HepG2 (cell line): ENCODE data around the gene PRSS22. TPM values are rescaled to one million over a fixed set of nuclear protein-coding genes. Genes with fewer than 3 reads are reported as not detected.

Source experiments
- BCL6 ChIP-seq: IDR thresholded peaks from 2 replicates; pipeline ENCODE4 v1.6.1; 2016; ENCODE audit warnings: missing genetic modification reagents, missing compliant biosample characterization
- BCLAF1 ChIP-seq: fragments of 450-650 bp; IDR thresholded peaks from 2 replicates; pipeline ENCODE4 v1.6.1; 2017; ENCODE audit warnings: mild to moderate bottlenecking
- CEBPB ChIP-seq: IDR thresholded peaks from 2 replicates; pipeline ENCODE4 v1.6.1; 2011; ENCODE audit warnings: low read depth, low read length, improper control_type of control experiment, borderline replicate concordance
- CERS6 ChIP-seq: sonication (generic); formaldehyde crosslinking; IDR thresholded peaks from 2 replicates; pipeline ENCODE4 v1.5.0; 2020; ENCODE audit warnings: missing genetic modification reagents
- EP300 ChIP-seq, 3 experiments: sonication (generic) in 1 of 3; formaldehyde crosslinking in 1 of 3; IDR thresholded peaks; 2 replicates each; pipeline versions ENCODE4 v1.5.1 to v1.6.1; 2011 to 2020; ENCODE audit warnings: low read depth in 2 of 3, low read length in 2 of 3, borderline replicate concordance in 1 of 3, improper control_type of control experiment in 1 of 3, mild to moderate bottlenecking in 1 of 3, missing genetic modification reagents in 1 of 3, moderate library complexity in 1 of 3
- HIVEP1 ChIP-seq: sonication (generic); formaldehyde crosslinking; IDR thresholded peaks from 2 replicates; pipeline ENCODE4 v1.4.0; 2020; ENCODE audit warnings: mild to moderate bottlenecking, missing genetic modification reagents
- JARID2 ChIP-seq: sonication (generic); formaldehyde crosslinking; IDR thresholded peaks from 2 replicates; pipeline ENCODE4 v1.8.1; 2023; ENCODE audit warnings: missing genetic modification reagents, inconsistent platforms; ENCODE audit not compliant: insufficient replicate concordance
- JDP2 ChIP-seq: sonication (generic); formaldehyde crosslinking; IDR thresholded peaks from 2 replicates; pipeline ENCODE4 v1.8.1; 2022; ENCODE audit warnings: missing genetic modification reagents, borderline replicate concordance
- MAZ ChIP-seq, 2 experiments: sonication (generic) in 1 of 2; formaldehyde crosslinking in 1 of 2; IDR thresholded peaks; 2 replicates each; pipeline versions ENCODE4 v1.5.0 to v1.6.1; 2012 to 2020; ENCODE audit warnings: low read depth in 2 of 2, mild to moderate bottlenecking in 2 of 2, borderline replicate concordance in 1 of 2, improper control_type of control experiment in 1 of 2, low read length in 1 of 2, missing genetic modification reagents in 1 of 2, moderate library complexity in 1 of 2
- MED8 ChIP-seq: sonication (generic); formaldehyde crosslinking; IDR thresholded peaks from 2 replicates; pipeline ENCODE4 v1.8.1; 2023; ENCODE audit warnings: mild to moderate bottlenecking, missing genetic modification reagents; ENCODE audit not compliant: insufficient replicate concordance
- MIER2 ChIP-seq: IDR thresholded peaks from 2 replicates; pipeline ENCODE4 v1.6.1; 2016; ENCODE audit warnings: missing biosample characterization, missing genetic modification reagents
- NFE2L1 ChIP-seq: sonication (generic); formaldehyde crosslinking; IDR thresholded peaks from 2 replicates; pipeline ENCODE4 v1.4.0; 2020; ENCODE audit warnings: missing genetic modification reagents, mild to moderate bottlenecking, borderline replicate concordance
- NFE2L2 ChIP-seq: fragments of 150-350 bp; IDR thresholded peaks from 2 replicates; pipeline ENCODE4 v1.6.1; 2014; ENCODE audit warnings: low read length
- POLR2G ChIP-seq: fragments of 200-400 bp; formaldehyde crosslinking; IDR thresholded peaks from 2 replicates; pipeline ENCODE4 v1.6.1; 2018; ENCODE audit warnings: mild to moderate bottlenecking, low read depth, low read length, moderate library complexity
- RFX1 ChIP-seq: fragments of 450-650 bp; IDR thresholded peaks from 2 replicates; pipeline ENCODE4 v1.6.1; 2017
- SIN3B ChIP-seq: fragments of 150-350 bp; IDR thresholded peaks from 2 replicates; pipeline ENCODE4 v1.6.1; 2014; ENCODE audit warnings: low read length
- SMYD3 ChIP-seq: sonication (generic); formaldehyde crosslinking; IDR thresholded peaks from 2 replicates; pipeline ENCODE4 v1.8.1; 2023; ENCODE audit warnings: mild to moderate bottlenecking, missing genetic modification reagents
- SNRNP70 ChIP-seq: fragments of 200-400 bp; formaldehyde crosslinking; IDR thresholded peaks from 2 replicates; pipeline ENCODE4 v1.6.1; 2017; ENCODE audit warnings: mild to moderate bottlenecking, low read depth, low read length, moderate library complexity
- SRSF1 ChIP-seq: fragments of 200-400 bp; formaldehyde crosslinking; optimal IDR thresholded peaks from 2 replicates; pipeline ENCODE3; 2017; ENCODE audit warnings: mild to moderate bottlenecking, low read depth, low read length, moderate library complexity
- TP53 ChIP-seq: sonication (generic); formaldehyde crosslinking; conservative IDR thresholded peaks from 2 replicates; pipeline ENCODE4 v1.4.0; 2020; ENCODE audit warnings: missing genetic modification reagents
- WIZ ChIP-seq: sonication (generic); formaldehyde crosslinking; IDR thresholded peaks from 2 replicates; pipeline ENCODE4 v1.5.1; 2020; ENCODE audit warnings: mild to moderate bottlenecking, missing genetic modification reagents
- ZNF234 ChIP-seq: sonication (generic); formaldehyde crosslinking; conservative IDR thresholded peaks from 2 replicates; pipeline ENCODE4 v1.5.1; 2020; ENCODE audit warnings: mild to moderate bottlenecking, missing genetic modification reagents
- ZNF30 ChIP-seq: sonication (generic); formaldehyde crosslinking; IDR thresholded peaks from 2 replicates; pipeline ENCODE4 v1.5.0; 2020; ENCODE audit warnings: mild to moderate bottlenecking, missing genetic modification reagents
- ZNF414 ChIP-seq: sonication (generic); formaldehyde crosslinking; IDR thresholded peaks from 2 replicates; pipeline ENCODE4 v1.5.0; 2020; ENCODE audit warnings: missing genetic modification reagents
- ZNF430 ChIP-seq: sonication (generic); formaldehyde crosslinking; IDR thresholded peaks from 2 replicates; pipeline ENCODE4 v1.9.0; 2021; ENCODE audit warnings: mild to moderate bottlenecking, missing genetic modification reagents
- ZNF547 ChIP-seq: sonication (generic); formaldehyde crosslinking; IDR thresholded peaks from 2 replicates; pipeline ENCODE4 v1.5.1; 2020; ENCODE audit warnings: mild to moderate bottlenecking, missing genetic modification reagents
- ZNF598 ChIP-seq: sonication (generic); formaldehyde crosslinking; IDR thresholded peaks from 2 replicates; pipeline ENCODE4 v1.5.1; 2020; ENCODE audit warnings: mild to moderate bottlenecking, missing genetic modification reagents, borderline replicate concordance
- ZNF607 ChIP-seq: sonication (generic); formaldehyde crosslinking; IDR thresholded peaks from 2 replicates; pipeline ENCODE4 v1.5.1; 2020; ENCODE audit warnings: missing genetic modification reagents, mild to moderate bottlenecking, borderline replicate concordance
- ZNF761 ChIP-seq: sonication (generic); formaldehyde crosslinking; conservative IDR thresholded peaks from 2 replicates; pipeline ENCODE4 v1.4.0; 2020; ENCODE audit warnings: mild to moderate bottlenecking, missing genetic modification reagents
- polyA plus RNA-seq, 8 experiments: library from polyadenylated mRNA; depleted of rRNA in 3 of 8; stranded (reverse) in 7 of 8; unstranded in 1 of 8; fragments of >200 nt; fragmentation: Illumina TruSeq in 4 of 8; extraction: Trizol in 4 of 8; gene quantifications; 2 replicates each; pipeline versions ENCODE4 v1.2.1 to v1.2.3, GENCODE V29; 2011 to 2016; ENCODE audit warnings: low read depth in 4 of 8, missing spikeins in 1 of 8, mixed read lengths in 1 of 8; ENCODE audit not compliant: insufficient read depth in 1 of 8
- total RNA-seq, 5 experiments: library from RNA; depleted of rRNA; stranded (reverse); fragments of >200 nt; fragmentation: Illumina TruSeq; extraction: Trizol; gene quantifications; 2 replicates each; pipeline ENCODE4 v1.2.3, GENCODE V29; 2016; ENCODE audit warnings: low read depth in 1 of 5

Gene PRSS22
- total and polyA plus RNA-seq, 2 of the 13 experiments (the other 11 are each of a cell fraction or from before 2014, with no cell fraction given) = 0.24 to 0.32 TPM

- no peak for TF ChIP-seq MAZ (IDR thresholded peaks at IDR 0.05; ENCODE audit: borderline replicate concordance, low read depth, low read length)
- no peak; the same call in 1 of the 2 replicates for TF ChIP-seq MAZ (CRISPR knock-in tag; IDR thresholded peaks at IDR 0.05; ENCODE audit: low read depth)
- TF ChIP-seq ZNF607 (CRISPR knock-in tag) = no peak
- no peak for TF ChIP-seq ZNF598
- TF ChIP-seq BCLAF1 = no peak
- no peak for TF ChIP-seq JDP2
- no peak for TF ChIP-seq ZNF430 (CRISPR knock-in tag)
- TF ChIP-seq NFE2L1 (CRISPR knock-in tag) = no peak
- no peak for TF ChIP-seq SRSF1
- no peak for TF ChIP-seq TP53 (CRISPR knock-in tag)
- no peak for TF ChIP-seq MIER2 (CRISPR knock-in tag)
- TF ChIP-seq HIVEP1 = no peak
- TF ChIP-seq SNRNP70 = no peak
- TF ChIP-seq WIZ (CRISPR knock-in tag) = no peak
- no peak for TF ChIP-seq ZNF414
- TF ChIP-seq NFE2L2 = no peak
- 0 out of 2 replicates have a peak, but pooled peaks have one; percentile 14 for TF ChIP-seq ZNF234 (CRISPR knock-in tag)
- TF ChIP-seq POLR2G = no peak
- TF ChIP-seq ZNF30 (CRISPR knock-in tag) = no peak
- TF ChIP-seq ZNF761 (CRISPR knock-in tag) = 0 out of 2 replicates have a peak, but pooled peaks have one; percentile 19
- no peak for TF ChIP-seq SMYD3 (CRISPR knock-in tag)
- TF ChIP-seq JARID2 (CRISPR knock-in tag) = no peak
- TF ChIP-seq ZNF547 (CRISPR knock-in tag) = no peak
- no peak for TF ChIP-seq SIN3B
- TF ChIP-seq CEBPB = no peak
- no peak for TF ChIP-seq MED8 (CRISPR knock-in tag)
- TF ChIP-seq RFX1 = no peak
- no peak for TF ChIP-seq BCL6 (CRISPR knock-in tag)
- no peak for TF ChIP-seq CERS6
- no peak for TF ChIP-seq EP300 (IDR thresholded peaks at IDR 0.05; ENCODE audit: low read depth in 2 of 2, low read length in 2 of 2)
- TF ChIP-seq EP300 (CRISPR knock-in tag; IDR thresholded peaks at IDR 0.05; ENCODE audit: borderline replicate concordance) = no peak
Observed at GRCh38 chr16:2883458-2883908, 25.5 kb upstream of the PRSS22 start (continued).
